Activated CD8-positive, alpha-beta memory T cell treated with anti-CD3 and anti-CD28 coated beads for 4 hours (primary cell): ENCODE results near the gene PSD2.

ENCODE experiments used
- DNase-seq, 2 donors: peaks; one replicate each; pipeline ENCODE4 v3.0.0-alpha.2; 2020; ENCODE audit warnings: low read depth in 2 of 2

PSD2 gene

DNA sequence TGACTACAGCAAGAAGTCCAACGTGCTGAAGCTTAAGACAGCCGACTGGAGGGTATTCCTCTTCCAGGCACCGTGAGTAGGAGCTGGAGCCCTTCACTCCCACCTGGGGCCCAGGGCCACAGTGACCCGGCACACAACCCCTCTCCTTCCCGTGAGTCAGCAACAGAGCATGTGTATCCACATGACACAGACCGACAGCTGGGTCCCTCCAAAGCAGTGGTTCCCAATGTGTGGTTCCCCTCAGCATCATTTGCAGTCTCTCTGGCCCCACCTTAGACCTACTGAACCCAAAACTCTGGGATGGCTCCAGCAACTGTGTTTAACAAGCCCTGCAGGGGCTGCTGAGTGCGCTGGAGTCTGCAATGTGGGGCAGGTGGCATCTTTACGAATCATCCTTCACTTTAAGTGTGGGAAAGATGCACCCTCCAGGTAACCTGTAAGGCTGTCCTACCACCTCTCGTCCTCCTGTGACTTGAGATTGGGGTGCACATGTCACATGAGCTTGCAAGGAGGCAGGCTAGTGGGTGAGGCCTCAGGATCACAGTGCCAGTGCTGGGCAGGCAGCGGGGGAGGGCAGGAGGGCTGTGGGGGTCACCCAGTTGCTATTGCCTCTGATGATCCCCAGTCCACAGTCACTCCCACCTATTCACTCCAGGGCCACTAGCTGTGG, 42.2 kb downstream of the PSD2 start:
- no peak for DNase-seq

DNA sequence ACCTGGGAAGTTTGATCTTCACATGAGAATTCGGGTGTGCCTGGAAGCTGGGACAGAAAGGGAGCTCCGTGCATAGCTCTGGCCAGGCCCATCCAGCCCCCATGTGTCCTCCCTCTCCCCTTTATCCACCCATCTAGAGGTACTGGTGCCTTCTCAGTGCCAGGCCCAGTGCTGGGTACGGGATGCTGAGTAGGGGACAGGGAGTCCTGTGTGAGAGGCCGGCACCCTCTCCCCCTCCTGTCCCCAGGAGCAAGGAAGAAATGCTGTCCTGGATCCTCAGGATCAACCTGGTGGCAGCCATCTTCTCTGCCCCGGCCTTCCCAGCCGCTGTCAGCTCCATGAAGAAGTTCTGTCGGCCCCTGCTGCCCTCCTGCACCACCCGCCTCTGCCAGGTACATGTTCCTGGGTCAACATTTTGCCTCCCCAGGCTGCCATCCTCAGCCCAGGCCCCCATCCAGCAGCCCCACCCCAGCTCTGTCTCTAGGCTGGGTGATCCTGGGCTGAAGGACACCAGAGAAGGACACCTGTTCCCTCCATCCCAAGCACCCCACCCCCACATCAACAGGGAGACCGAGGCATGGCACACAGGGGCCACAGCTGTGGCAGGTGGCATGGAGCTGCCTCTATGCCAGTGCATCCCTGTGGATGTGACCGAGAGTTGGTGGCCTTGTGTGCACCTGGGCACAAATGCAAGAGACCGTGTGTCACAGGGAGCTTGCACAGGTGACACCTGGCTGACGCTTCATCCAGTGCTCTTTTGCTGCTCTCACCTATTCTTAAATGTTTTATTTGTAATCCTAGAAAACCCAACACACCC, 43.0 kb downstream of the PSD2 start:
- no peak for DNase-seq

DNA sequence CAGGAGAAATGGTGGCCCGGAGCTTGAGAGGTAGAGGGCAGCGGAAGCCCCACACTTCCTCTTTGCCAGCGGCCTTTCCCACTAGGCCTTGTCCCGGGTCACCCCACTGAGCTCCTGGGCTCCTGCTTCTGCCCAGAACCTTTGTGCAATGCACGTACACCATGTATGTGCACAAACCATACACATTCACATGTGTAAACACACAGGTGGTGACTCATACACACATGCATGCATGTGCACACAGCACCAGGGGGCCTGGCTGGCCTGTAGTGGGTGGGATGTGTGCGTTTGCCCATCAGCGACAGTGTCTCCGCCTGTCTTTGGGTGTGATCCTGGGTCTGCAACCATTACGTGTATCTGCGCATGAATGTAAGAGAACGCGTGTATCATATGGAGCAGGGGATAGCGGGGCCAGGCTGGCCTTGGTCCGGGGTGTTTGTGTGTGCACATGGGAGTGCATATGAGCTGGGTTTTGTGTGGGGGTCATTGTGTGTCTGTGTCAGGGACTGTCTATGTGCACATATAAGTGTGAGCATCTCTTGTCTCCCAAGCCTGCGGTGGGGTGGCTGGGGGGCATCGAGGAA, 43.7 kb downstream of the PSD2 start:
- DNase-seq: no peak

DNA sequence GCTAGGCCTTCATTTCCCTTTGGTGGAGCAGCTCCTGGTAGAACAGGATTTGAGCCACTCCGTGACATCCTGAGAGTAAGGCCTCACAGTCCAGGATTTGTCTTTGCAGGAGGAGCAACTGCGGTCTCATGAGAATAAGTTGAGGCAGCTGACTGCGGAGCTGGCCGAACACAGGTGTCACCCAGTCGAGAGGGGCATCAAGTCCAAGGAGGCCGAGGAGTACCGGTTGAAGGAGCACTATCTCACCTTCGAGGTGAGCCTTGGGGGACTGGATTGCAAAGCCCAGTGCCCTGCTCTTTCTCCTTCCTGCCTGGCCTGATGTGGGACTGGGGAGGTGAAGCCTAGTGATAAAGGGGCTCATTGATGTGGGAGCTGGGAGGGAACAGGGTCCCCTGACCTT, 44.3 kb downstream of the PSD2 start:
- DNase-seq: no peak

DNA sequence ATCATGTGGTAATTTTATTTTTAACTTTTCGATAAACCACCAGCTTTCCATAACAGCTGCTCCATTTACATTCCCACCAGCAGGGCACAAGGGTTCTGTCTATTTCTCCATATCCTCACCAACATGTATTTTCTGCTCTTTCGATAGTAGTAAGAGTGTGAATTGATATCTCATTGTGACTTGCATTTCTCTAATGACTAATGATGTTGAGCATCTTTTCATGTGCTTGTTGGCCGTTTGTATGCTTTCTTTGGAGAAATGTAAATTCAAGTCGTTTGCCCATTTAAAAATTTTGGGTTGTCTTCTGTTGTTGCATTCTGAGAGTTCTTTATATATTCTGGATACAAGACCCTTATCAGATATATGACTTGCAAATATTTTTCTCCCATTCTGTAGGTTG, 45.9 kb downstream of the PSD2 start:
- no peak for DNase-seq

DNA sequence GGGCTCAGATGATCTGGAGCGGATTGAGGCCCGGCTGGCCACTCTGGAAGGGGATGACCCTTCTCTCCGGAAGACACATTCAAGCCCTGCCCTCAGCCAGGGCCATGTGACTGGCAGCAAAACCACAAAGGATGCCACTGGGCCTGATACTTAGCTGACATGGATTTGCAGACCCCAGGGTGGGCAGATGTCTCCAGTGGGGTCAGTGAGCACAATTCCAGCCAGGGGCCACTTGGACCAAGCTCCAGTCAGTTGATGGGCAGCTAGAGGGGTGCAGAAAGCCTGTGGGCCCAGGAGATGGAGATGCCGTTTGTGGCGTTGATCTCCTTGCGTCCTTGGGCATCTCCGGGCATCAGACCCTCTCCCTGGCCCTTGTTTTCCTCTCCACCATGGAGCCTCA, 46.7 kb downstream of the PSD2 start:
- DNase-seq: no peak

DNA sequence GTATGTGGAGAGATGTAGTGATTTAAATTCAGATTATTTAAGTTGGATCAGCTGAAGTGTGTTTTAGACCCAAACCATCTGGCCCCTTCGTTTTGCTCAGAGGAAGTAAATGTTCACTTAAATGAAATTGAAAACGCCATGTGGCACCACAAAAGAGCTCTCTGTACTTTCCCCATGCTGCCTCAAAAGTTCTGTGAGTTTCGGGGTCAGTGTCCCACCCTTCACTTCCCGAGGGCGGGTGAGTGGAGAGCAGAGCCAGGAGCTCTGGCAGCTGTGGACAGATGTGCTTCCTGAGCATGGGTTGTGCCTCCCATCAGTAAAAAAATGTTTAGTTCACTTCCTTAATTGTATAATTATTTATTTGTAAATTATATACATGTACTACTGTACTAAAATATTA, 48.4 kb downstream of the PSD2 start:
- no peak for DNase-seq

DNA sequence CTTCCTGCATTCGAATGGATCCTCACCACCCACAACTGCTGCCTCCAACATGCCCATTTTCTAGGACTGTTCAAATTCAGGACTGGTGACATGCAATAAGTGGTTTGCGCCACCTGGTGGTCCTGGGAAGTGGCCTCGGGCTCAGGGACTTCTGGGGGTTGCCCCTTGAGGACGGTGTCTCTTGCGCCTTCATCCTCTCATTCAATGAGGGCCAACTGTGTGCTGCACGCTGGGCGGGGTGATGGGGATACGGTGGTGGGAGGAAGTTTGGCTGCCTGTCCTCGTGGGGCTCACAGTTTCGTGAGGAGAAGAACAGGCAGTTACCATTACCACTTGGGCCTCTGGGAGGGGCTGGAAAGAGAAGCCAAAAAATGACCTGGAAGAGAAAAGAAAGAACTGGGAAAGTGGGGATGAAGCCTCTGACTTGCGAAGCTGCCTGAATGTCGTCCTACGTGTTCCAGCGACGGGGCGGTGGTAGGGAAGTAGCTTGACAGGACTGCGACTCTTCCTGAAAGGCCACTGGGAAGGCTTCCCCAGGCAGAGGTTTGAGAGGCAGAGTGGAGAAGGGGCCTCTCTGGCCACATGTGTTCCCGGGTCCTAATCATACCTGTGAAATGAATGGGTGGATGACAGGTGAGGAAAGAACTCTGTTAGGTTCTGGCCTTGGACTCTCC, 49.0 kb downstream of the PSD2 start:
- DNase-seq: peak; percentile 50

DNA sequence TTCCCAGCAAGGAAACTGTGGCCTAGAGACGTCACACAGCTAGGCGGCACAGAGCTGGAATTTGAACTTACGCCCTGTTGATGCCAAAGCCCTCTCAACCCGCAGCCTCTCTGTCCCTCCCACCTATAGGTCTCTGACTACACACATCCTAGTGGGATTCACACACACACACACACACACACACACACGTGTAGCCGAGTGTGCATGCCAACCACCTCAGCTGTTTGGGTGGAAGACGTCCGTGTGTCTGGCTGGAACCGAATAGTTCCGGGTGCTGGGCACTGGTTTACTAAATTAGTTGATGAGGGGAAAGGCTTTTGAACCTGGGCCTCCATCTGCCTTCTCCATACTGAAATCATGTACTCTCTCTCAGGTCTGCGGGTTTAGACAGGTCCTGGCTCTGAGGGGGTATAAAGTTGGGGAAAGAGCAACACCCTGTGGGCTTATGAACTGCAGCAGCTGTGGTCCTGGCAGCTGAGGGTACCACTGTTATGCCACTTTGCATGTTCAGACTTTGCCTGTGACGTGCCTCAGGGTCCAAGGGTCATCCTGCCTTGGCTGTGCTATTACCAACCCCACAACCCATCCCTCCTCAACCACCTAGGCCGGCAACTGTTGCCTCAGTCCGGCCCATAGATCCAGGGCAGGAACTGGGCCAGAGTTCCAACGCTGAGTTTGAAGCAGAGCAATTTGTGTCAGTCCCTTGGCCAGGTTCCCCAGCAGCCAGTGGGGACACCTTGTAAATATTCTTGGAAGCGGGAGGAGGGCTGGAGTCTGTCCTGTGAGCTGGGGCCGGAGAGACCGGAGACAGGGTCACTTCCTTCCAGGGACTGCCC, 50.5 kb downstream of the PSD2 start:
- no peak for DNase-seq

DNA sequence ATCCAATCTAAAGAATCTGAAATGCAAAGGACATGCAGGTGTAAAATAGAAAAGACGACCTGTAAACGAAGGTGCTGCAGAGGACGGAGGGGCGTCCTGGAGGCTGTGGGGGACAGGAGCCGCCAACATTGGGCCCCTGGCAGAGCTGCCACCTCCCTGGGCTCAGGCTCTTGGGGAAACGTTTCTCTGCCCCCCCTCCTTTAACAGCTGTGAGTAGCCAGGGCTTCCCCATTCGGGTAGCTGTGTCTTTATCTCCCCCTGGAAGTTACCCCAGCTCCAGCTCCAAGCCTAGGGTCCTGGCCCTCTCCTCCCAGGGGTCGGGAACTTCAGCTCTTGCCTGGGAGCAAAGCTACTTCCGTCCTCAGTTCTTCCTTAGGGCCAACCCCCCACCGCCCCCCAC, 51.5 kb downstream of the PSD2 start:
- no peak for DNase-seq

DNA sequence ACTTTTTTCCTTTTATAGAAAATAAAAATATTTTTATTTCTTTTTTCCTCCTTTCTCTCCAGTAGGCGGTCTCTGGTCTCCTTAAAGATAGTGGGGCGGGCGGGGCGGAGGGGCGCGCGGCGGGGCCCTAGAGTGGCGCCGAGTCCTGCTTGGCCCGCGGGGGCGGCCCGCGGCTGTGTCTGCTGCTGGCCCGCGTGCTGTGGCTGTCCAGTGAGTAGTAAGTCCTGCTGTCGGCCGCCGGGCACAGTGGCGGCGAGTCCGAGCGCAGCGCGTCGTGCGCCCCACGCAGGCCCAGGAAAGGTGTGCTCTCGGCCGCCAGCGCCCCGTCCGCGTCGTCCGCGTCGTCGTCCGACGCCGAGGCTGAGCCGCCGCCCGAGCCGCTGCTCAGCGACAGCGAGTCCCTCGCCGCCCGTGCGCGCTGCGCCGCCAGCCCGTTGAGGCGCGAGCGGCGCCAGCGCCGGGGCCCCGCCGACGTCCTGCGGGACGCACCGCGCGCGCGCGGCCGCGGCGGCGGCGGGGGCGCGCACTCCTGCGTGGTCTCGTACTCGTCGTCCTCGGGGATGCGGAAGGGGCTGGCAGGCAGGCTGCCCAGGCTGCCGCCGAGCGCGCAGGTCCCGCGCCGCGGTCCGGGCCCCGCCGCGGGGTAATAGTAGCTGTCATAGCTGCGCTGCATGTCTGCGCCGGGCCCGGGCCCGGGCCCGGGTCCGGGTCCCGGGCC, 52.3 kb downstream of the PSD2 start:
- peak; percentile 51 to 59 for DNase-seq

DNA sequence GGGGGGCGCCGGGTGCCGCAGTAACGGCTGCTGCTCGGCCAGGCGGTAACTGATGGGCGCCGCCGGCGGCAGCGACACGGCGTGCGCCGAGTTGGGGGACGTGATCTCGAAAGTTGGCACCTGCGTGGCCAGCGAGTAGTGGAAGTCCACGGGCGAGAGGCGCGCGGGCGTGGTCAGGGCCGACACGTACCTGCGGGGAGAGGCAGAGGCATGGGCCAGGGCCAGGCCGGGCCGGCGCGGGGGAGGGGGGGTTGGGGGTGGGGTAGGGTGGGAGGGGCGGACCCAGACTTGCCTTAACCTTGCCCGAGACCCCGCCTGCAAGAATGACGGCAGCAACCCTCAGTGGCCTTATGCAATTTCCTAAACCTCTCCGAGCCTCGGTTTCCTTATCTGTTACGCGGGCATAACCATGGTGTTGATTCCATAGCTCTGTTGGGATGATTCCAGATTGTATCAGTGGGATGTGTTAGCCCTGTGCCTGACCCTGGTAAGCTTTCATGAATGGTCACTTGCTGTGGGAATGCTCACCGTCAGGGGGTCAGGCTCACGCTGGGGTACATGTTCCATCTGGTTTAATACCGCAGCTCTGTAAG, 53.0 kb downstream of the PSD2 start:
- DNase-seq: peak in 1 of 2 donors; percentile 9

DNA sequence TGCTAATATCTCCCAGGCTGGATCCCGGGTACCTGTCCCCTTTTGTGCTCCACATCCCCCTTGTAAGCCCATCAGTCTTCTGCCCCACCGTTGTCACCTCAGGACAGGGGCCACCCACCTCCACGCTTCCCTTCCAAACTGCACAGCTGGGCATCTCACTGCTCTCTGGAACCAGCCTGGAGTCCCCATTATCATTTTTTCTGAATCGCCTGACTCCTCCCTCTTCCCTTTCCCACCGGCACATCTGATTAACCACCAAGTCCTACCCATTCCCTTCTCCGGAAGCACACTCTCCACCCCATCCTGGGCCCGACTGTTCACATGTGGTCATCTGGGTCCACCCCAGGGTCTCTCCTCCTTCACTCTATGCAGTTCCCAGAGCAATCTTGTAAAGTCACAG, 53.9 kb downstream of the PSD2 start:
- DNase-seq: no peak

DNA sequence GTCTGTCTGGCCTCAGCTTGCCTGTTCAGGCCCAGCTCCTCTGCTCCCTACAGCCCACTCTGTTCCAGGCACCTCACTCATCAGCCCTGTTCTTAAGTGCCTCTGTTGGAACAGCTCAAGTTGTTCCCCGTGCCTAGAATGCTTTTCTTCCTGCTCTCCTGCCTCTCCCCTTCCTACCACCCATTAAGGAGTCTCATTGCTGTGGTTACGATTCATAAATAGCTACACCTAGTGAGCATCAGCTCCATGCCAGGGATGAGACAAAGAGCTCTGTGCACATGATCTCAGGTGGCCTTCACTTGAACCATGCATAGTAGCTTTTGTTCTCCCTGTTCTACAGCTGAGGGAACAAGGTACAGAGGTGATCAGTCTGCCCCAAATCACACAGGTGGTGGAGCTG, 54.3 kb downstream of the PSD2 start:
- no peak for DNase-seq

DNA sequence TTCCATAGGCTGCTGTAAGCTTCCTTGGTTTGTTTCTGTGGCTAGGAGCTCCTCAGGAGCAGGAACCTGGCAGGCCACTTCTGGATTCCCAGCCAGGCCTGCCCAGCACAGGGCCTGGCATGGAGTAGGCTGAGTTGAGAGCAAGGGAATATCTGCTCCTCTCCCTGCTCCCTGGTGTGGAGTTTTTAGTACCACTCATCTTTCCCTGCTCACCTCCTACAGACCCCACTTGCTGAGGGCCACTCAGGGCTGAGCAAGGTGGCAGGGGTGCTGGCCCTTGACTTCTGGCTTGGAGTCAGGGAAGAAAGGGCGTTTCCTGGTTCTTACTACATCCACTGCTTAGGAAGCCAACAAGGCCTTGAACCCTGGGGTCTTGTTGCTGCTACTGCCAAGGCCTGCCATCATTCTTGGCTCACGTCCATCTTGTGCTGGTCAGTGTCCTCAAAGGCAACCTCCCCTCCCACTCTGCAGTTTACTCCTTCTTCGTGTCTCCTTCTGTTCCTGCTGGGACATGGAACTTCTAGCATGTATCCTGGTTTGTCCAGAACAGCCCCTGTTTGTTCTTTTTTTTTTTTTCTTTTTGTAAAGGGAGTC, 54.9 kb downstream of the PSD2 start:
- no peak for DNase-seq

DNA sequence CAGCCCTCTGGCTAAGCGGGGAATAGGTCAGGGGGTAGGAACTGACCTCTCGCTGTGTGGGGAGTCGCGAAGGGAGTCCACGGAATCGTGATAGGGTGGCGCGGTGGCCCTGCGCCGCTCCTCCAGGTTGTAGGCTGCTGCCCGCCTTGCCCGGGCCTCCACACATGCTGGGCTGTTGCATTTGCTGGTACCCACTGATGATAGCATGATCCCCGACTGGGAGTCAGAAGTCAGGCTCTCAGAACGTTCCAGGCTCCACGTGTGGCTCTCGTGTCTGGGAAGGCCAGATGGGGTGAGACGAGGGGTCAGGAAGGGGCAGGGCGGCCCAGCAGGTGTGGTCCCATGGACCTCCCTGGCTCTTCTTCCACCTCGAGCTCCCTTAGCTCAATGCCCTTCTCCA, 56.0 kb downstream of the PSD2 start:
- no peak for DNase-seq

DNA sequence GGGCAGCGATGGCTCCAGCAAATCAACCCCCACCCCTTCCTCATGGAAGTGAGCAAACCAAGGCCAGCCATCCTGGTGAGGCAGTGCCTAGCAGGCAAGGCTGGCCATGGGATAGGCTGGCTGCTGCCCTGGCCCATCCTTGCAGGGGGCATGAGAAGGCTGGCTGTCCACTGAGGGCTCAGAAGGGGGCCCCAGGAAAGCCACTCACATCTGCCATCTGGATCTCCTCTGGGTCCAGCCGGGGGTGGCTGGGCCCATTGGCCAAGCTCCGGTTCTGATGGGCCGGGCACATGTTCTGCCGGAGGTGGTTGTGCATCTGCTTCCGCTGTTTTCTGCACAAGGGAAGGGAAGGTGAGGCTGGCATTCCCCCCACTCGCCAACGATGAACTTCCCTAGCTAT, 57.1 kb downstream of the PSD2 start:
- no peak for DNase-seq

DNA sequence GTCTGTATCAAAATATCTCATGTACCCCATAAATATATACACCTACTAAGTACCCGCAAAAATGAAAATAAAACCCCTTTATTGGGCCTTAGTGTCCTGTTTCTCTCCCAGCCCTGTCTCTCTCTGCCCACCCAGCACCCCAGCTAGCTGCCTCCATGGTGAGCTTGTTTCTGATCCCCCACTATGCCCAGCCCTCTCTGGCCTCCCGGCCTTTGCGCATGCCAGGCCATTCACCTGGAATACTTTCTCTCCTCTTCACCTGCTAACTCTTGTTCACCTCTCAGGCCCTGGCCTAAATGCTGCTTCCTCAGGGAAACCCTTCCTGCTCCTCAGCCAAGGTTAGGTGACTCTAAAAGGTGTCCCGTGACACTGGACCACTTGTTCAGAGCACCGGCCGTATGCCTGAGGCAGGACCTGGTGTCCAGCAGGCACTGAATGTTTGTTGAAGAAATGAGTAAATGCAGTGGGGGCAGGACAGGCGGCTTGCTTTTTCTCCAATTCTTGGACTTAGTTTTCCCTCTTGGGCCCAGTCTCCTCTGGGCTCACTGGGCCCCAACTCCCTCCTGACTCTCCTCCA, 58.5 kb downstream of the PSD2 start:
- no peak for DNase-seq

DNA sequence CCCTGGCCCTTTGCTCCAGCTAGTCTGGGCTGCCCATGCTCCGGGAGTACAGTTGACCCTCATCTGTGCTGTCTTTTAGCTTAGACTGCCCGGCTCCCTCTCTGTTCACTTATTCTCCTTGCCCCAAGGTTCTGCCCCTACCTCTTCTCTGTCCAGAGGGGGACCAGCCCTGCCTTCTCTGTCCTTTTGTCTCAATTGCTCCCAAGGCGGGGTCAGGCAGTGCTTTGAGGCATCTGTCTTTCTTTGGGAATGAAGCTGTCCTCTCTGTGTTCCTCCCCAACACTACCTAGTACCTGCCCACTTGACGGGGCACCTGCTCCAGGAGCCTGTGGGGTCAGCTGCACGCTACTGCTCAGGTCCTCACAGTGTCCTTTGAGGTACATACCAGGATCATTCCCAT, 59.3 kb downstream of the PSD2 start:
- no peak for DNase-seq

DNA sequence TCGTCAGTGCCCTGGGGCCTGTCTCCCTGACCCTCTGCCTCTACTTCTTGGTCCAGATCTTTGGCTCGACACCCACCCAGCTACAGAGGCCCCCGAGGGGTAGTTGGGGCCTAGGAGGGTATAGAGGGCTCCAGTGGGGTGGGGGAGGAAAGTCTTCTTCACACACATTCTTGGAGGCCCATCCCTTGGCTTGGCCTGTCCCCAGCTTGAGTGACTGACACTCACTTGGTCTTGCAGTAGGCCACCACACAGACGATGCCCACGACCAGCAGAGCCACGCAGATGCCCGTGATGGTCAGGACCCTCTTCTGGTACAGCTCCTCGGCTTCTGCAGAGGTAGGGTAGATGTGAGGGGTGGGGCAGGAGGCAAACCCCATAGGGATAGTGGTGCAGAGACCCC, 59.8 kb downstream of the PSD2 start:
- DNase-seq: no peak
